ENCODE data around the gene CCDC150.
"Not testable (repeated sequence)": the region's sequence is repeated elsewhere in the genome, so short reads cannot be mapped to it uniquely, and the experiment has no call there.

DNA sequence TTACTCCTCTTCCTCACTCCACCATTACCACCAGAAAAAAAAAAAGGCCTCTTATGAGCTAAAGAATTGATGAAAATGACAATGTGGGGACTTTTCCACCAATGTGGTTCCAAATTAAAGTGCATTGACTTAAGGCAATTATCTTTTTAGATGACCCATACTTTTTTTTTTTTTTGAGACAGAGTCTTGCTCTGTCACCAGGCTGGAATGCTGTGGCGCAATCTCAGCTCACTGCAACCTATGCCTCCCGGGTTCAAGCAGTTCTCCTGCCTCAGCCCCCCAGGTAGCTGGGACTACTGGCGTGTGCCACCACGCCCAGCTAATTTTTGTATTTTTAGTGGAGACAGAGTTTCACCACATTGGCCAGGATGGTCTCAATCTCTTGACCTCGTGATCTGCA lies 31.6 kb upstream of the CCDC150 start:
- TF ChIP-seq EZH2, EZH2phosphoT487 (IDR thresholded peaks at IDR 0.05): not testable (repeated sequence)

Data from neural progenitor cell (in vitro differentiated cells).